GM18868 (cell line): Measurements from ENCODE around the gene ADAMTS13.
"Not testable (repeated sequence)": the region's sequence is repeated elsewhere in the genome, so short reads cannot be mapped to it uniquely, and the experiment has no call there.

ENCODE experiments used
- ATAC-seq: cut with Tn5 transposase; IDR thresholded peaks from one replicate; pipeline ENCODE4 v1.9.1; 2021; ENCODE audit warnings: mild to moderate bottlenecking, moderate library complexity; ENCODE audit not compliant: unreplicated experiment

ADAMTS13 gene

GRCh38 chr9:133423216-133423615 lies 1.0 kb downstream of the ADAMTS13 start:
- no peak for ATAC-seq

- no peak for ATAC-seq
Observed at GRCh38 chr9:133424187-133424586, 2.0 kb downstream of the ADAMTS13 start.

- ATAC-seq = no peak
Observed at GRCh38 chr9:133425049-133425632, 3.0 kb downstream of the ADAMTS13 start.

GRCh38 chr9:133426011-133426410 lies 3.8 kb downstream of the ADAMTS13 start:
- ATAC-seq = no peak

GRCh38 chr9:133427658-133428348 lies 5.6 kb downstream of the ADAMTS13 start:
- ATAC-seq = no peak

- ATAC-seq = no peak
Observed at GRCh38 chr9:133428617-133429101, 6.5 kb downstream of the ADAMTS13 start.

GRCh38 chr9:133429214-133429613 lies 7.0 kb downstream of the ADAMTS13 start:
- ATAC-seq = no peak

- no peak for ATAC-seq
Observed at GRCh38 chr9:133429641-133430161, 7.5 kb downstream of the ADAMTS13 start.

GRCh38 chr9:133430244-133430643 lies 8.1 kb downstream of the ADAMTS13 start:
- no peak for ATAC-seq

- ATAC-seq = no peak
Observed at GRCh38 chr9:133433351-133433843, 11.2 kb downstream of the ADAMTS13 start.

- ATAC-seq = no peak
Observed at GRCh38 chr9:133436681-133437080, 14.5 kb downstream of the ADAMTS13 start.

GRCh38 chr9:133437753-133438531 lies 15.8 kb downstream of the ADAMTS13 start:
- no peak for ATAC-seq

GRCh38 chr9:133439337-133439736 lies 17.2 kb downstream of the ADAMTS13 start:
- no peak for ATAC-seq

GRCh38 chr9:133440874-133441273 lies 18.7 kb downstream of the ADAMTS13 start:
- ATAC-seq = peak; percentile 70

- ATAC-seq = no peak
Observed at GRCh38 chr9:133441571-133441970, 19.4 kb downstream of the ADAMTS13 start.

- no peak for ATAC-seq
Observed at GRCh38 chr9:133443248-133443647, 21.1 kb downstream of the ADAMTS13 start.

- no peak for ATAC-seq
Observed at GRCh38 chr9:133443982-133444381, 21.8 kb downstream of the ADAMTS13 start.

- no peak for ATAC-seq
Observed at GRCh38 chr9:133445293-133445969, 23.3 kb downstream of the ADAMTS13 start.

GRCh38 chr9:133448487-133448972 lies 26.4 kb downstream of the ADAMTS13 start:
- no peak for ATAC-seq

- no peak for ATAC-seq
Observed at GRCh38 chr9:133449760-133450159, 27.6 kb downstream of the ADAMTS13 start.

- not testable (repeated sequence) for ATAC-seq
Observed at GRCh38 chr9:133451865-133452264, 29.7 kb downstream of the ADAMTS13 start.
